Skin of body (tissue), 2 donors: ENCODE data around the gene MFAP2. TPM values are rescaled to one million over a fixed set of nuclear protein-coding genes. Genes with fewer than 3 reads are reported as not detected.
A peak's percentile ranks its signal among the peaks of the same experiment; 100 is the strongest.
"Not testable (repeated sequence)": the region's sequence is repeated elsewhere in the genome, so short reads cannot be mapped to it uniquely, and the experiment has no call there.

Experiments
- DNase-seq: peaks from one replicate; lab custom pipeline; 2025; lab: John Stamatoyannopoulos, UW
- total RNA-seq: library from RNA; depleted of rRNA; stranded (reverse); fragments of >200 nt; gene quantifications from one replicate; pipeline ENCODE4 v1.2.3, GENCODE V29; 2014

MFAP2 gene
- total RNA-seq, 1 donor from 2014 or later = 38.3 TPM

GRCh38 chr1:16964169-16964568 lies 16.3 kb downstream of the MFAP2 start:
- not testable (repeated sequence) for DNase-seq

DNA sequence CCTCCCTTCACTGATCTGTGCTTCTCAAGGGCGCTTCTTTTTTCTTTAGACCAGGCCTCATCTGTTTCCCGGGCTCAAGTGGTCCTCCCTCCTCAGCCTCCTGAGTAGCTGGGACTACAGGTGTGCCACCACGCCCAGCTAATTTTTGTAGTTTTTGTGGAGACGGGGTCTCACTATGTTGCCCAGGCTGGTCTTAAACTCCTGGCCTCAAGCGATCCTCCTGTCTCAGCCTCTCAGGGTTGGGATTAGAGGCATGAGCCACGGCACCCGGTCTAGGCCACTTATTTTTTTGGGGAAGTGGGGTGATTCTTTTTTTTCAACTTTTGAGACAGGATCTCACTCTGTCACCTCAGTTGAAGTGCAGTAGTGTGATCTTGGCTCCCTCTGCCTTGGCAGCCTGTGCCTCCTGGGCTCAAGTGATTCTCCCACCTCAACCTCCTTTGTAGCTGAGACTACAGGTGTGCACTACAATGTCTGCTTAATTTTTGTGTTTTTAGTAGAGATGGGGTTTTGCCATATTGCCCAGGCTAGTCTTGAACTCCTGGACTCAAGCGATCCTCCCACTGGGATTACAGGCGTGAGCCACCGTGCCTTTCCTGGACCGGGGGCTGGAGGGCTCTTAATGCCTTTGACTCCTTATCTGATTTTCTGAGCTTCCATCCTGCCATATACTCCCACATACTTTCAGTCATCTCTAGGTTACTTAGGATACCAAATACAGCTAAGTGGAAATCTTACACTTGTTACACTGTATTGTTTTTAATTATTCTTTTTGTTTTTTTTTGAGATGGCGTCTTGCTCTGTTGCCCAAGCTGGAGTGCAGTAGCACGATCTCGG lies 18.9 kb downstream of the MFAP2 start:
- DNase-seq = no peak

DNA sequence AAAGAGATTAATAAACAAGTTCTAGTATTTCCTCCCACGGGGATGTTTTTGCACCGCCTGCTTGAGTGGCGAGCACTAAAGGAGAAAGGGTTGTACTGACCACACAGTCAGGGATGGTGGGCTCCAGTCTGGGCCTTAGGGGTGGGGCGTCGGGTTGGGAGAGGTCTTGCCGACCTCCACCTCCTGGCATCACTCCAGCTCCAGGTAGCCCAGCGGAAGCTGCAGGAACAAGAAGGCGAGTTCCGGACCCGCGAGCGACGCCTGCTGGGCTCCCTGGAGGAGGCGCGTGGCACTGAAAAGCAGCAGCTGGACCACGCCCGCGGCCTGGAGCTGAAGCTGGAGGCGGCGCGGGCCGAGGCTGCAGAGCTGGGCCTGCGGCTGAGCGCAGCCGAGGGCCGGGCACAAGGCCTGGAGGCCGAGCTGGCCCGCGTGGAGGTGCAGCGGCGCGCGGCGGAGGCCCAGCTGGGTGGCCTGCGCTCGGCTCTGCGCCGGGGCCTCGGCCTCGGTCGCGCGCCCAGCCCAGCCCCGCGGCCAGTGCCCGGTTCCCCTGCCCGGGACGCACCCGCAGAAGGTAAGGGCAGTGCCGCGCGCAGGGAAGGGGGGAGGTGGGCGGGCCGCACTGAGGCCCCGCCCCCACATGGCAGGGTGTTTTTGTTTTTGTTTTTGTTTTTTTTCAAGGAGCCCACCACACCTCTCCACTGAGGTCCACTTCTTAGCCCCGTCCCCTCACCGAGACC lies 19.7 kb downstream of the MFAP2 start:
- peak; percentile 22 for DNase-seq

- no peak for DNase-seq
Observed at GRCh38 chr1:16958475-16958874, 21.9 kb downstream of the MFAP2 start.

GRCh38 chr1:16957731-16958130 lies 22.7 kb downstream of the MFAP2 start:
- no peak for DNase-seq

GRCh38 chr1:16956775-16957174 lies 23.6 kb downstream of the MFAP2 start:
- DNase-seq = no peak

DNA sequence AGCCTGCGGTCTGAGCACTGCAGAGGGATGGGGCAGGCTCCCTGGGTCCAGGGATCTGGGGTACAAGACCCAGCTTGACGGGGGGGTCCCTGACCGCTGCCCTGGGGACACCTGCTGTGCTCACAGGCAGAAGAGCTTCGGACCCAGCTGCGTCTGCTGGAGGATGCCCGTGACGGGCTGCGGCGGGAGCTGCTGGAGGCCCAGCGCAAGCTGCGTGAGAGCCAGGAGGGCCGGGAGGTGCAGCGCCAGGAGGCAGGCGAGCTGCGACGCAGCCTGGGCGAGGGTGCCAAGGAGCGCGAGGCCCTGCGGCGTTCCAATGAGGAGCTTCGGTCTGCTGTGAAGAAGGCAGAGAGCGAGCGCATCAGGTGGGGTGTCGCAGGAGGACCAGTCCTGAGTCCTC lies 25.2 kb downstream of the MFAP2 start:
- DNase-seq = no peak

DNA sequence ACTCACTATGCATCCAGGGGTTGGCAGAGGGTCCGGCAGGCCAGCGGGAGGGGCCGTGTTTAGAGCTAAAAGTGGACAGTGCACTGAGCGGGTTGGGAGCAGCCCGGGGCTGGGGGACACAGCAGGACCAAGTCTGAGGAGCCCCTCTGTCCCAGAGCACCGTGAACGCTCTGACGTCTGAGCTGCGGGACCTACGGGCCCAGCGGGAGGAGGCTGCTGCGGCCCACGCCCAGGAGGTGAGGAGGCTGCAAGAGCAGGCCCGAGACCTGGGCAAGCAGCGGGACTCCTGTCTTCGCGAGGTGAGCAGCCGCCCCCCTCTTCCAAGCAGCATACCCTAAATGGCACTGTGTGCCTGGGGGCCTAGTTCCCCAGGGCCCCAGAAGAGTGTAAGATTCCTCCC lies 25.8 kb downstream of the MFAP2 start:
- no peak for DNase-seq

GRCh38 chr1:16952376-16952775 lies 28.0 kb downstream of the MFAP2 start:
- DNase-seq = not testable (repeated sequence)

GRCh38 chr1:16949026-16949425 lies 31.4 kb downstream of the MFAP2 start:
- not testable (repeated sequence) for DNase-seq

GRCh38 chr1:16948282-16948891 lies 32.0 kb downstream of the MFAP2 start:
- not testable (repeated sequence) for DNase-seq

DNA sequence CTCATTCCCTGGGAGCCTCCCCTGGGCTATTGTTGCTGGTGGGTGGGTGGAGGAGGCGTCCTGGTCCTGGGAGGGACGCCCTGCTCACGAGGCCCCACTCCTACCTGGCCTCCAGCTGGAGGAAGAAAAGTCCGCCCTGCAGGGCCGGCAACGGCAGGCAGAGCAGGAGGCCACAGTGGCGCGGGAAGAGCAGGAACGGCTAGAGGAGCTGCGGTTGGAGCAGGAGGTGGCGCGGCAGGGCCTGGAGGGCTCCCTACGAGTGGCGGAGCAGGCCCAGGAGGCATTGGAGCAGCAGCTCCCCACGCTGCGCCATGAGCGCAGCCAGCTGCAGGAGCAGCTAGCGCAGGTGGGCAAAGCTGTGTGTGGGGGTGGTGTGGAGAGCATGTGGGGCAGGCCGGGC lies 33.8 kb downstream of the MFAP2 start:
- DNase-seq = no peak

DNA sequence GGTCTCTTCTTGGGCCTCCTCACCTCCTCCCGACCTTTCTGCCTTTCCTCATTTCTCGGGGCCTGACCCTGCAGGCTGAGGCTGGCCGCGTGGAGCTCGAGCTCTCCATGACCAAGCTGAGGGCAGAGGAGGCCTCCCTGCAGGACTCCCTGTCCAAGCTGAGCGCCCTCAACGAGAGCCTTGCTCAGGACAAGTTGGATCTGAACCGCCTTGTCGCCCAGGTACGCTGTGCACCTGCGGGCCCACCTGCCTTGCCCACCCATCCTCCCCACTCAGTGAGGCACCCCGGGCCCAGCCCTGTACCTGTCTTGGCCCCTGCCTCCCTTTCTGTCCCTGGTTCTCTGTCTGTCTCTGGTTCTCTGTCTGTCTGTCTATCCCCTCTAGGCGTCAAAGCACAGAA lies 34.2 kb downstream of the MFAP2 start:
- not testable (repeated sequence) for DNase-seq

DNA sequence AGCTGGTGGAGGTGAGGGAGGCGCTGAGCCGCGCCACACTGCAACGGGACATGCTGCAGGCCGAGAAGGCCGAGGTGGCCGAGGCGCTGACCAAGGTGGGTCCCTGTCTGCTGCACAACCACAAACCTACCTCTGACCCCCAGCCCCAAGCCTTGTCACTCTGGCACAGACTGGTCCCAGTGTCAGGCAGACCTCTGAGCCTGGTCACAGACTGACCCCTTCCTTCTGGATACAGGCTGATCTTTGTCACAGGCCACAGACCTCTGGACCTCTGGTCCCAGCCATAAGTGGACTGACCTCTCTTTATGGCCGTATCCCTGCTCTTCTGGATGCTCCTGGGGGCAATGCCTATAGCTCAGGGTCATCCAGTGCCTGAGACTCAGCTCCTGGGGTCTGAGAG lies 34.9 kb downstream of the MFAP2 start:
- not testable (repeated sequence) for DNase-seq

GRCh38 chr1:16944038-16944437 lies 36.4 kb downstream of the MFAP2 start:
- DNase-seq = no peak

GRCh38 chr1:16939386-16940180 lies 40.8 kb downstream of the MFAP2 start:
- not testable (repeated sequence) for DNase-seq

GRCh38 chr1:16938351-16939321 lies 41.8 kb downstream of the MFAP2 start:
- no peak for DNase-seq

DNA sequence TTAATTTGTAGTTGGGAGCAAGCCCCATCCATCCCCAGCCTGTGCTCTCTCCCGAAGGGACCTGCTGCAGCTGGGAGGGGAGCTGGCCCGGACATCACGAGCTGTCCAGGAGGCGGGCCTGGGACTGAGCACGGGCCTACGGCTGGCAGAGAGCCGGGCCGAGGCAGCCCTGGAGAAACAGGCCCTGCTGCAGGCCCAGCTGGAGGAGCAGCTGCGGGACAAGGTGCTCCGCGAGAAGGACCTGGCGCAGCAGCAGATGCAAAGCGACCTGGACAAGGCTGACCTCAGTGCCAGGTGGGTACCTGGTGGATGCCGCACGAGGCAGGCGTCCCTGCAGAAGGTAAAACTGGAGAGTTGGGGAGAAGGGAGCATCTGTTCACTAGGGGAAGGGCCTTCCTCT lies 43.8 kb downstream of the MFAP2 start:
- not testable (repeated sequence) for DNase-seq

- DNase-seq = not testable (repeated sequence)
Observed at GRCh38 chr1:16933945-16934344, 46.5 kb downstream of the MFAP2 start.
